KMS-11 (cell line): ENCODE results near the gene NAMPT.

ENCODE experiments used
- H2AFZ ChIP-seq: fragments of 200-600 bp; sonication (generic); 2 replicates; pipeline ENCODE4 v1.6.1; 2016; ENCODE audit warnings: antibody characterized with exemption, mixed run types, low read depth
- H3K27ac ChIP-seq: fragments of 200-600 bp; sonication (generic); 2 replicates; pipeline ENCODE4 v1.6.1; 2016; ENCODE audit warnings: mild to moderate bottlenecking, mixed run types
- H3K27me3 ChIP-seq: fragments of 200-600 bp; sonication (generic); 2 replicates; pipeline ENCODE4 v1.6.1; 2017; ENCODE audit warnings: mild to moderate bottlenecking, low read depth, mixed run types, moderate library complexity; ENCODE audit not compliant: insufficient read depth
- H3K36me3 ChIP-seq: fragments of 200-600 bp; sonication (generic); 2 replicates; pipeline ENCODE4 v1.6.1; 2017; ENCODE audit warnings: mild to moderate bottlenecking, mixed run types; ENCODE audit not compliant: insufficient read depth
- H3K4me1 ChIP-seq: fragments of 200-600 bp; sonication (generic); 2 replicates; pipeline ENCODE4 v1.6.1; 2016; ENCODE audit warnings: mild to moderate bottlenecking, low read depth, mixed run types; ENCODE audit not compliant: poor library complexity, severe bottlenecking
- H3K4me2 ChIP-seq: fragments of 200-600 bp; sonication (generic); 2 replicates; pipeline ENCODE4 v1.7.0; 2016; ENCODE audit warnings: mild to moderate bottlenecking, mixed run types
- H3K4me3 ChIP-seq: fragments of 200-600 bp; sonication (generic); IDR thresholded peaks from 2 replicates; pipeline ENCODE4 v1.6.1; 2017; ENCODE audit warnings: low read depth, low read length, mixed read lengths; ENCODE audit not compliant: insufficient read depth
- H3K79me2 ChIP-seq: fragments of 200-600 bp; sonication (generic); 2 replicates; pipeline ENCODE4 v1.6.1; 2016; ENCODE audit warnings: low read depth, mixed run types; ENCODE audit not compliant: insufficient read depth
- H3K9ac ChIP-seq: fragments of 200-600 bp; sonication (generic); 2 replicates; pipeline ENCODE4 v1.6.1; 2016; ENCODE audit warnings: mild to moderate bottlenecking, mixed run types
- H4K20me1 ChIP-seq: fragments of 200-600 bp; sonication (generic); 2 replicates; pipeline ENCODE4 v1.6.1; 2016; ENCODE audit warnings: mild to moderate bottlenecking, mixed run types; ENCODE audit not compliant: insufficient read depth
- CTCF ChIP-seq: fragments of 200-600 bp; sonication (generic); conservative IDR thresholded peaks from 2 replicates; pipeline ENCODE4 v1.6.1; 2017; ENCODE audit warnings: low read depth, mild to moderate bottlenecking, antibody characterized with exemption, low read length, moderate library complexity, mixed read lengths

The NAMPT gene

GRCh38 chr7:106225856-106226255 is 58.9 kb downstream of the NAMPT start:
- Histone ChIP-seq H3K27ac (no peak overlapping the region), H3K36me3 (no peaks in the 10 kb centered on the region), H3K27me3 (no peaks in the 10 kb centered on the region), H4K20me1 (no peaks in the 10 kb centered on the region), H2AFZ (no peak overlapping the region), H3K9ac (no peak overlapping the region), H3K4me1 (no peaks in the 10 kb centered on the region), H3K79me2 (no peaks in the 10 kb centered on the region), H3K4me3 (no peak overlapping the region), H3K4me2 (no peak overlapping the region)
- TF ChIP-seq CTCF = no peak

GRCh38 chr7:106224797-106225196 is 60.0 kb downstream of the NAMPT start:
- Histone ChIP-seq H3K4me3 (no peak overlapping the region), H3K27ac (no peak overlapping the region), H3K36me3 (no peaks in the 10 kb centered on the region), H3K79me2 (no peaks in the 10 kb centered on the region), H3K9ac (no peak overlapping the region), H3K27me3 (no peaks in the 10 kb centered on the region), H2AFZ (no peak overlapping the region), H4K20me1 (no peaks in the 10 kb centered on the region), H3K4me2 (no peak overlapping the region), H3K4me1 (no peaks in the 10 kb centered on the region)
- no peak for TF ChIP-seq CTCF

GRCh38 chr7:106223156-106223555 is 61.6 kb downstream of the NAMPT start:
- no peak overlapping the region for H2AFZ ChIP-seq

GRCh38 chr7:106222545-106222944 is 62.2 kb downstream of the NAMPT start:
- H3K4me1 ChIP-seq = no peaks in the 10 kb centered on the region
- H3K4me3 ChIP-seq = no peak overlapping the region
- H2AFZ ChIP-seq = no peak overlapping the region
- no peaks in the 10 kb centered on the region for H4K20me1 ChIP-seq
- no peaks in the 10 kb centered on the region for H3K36me3 ChIP-seq
- H3K27ac ChIP-seq = no peak overlapping the region
- H3K9ac ChIP-seq = no peak overlapping the region
- H3K79me2 ChIP-seq = no peaks in the 10 kb centered on the region
- TF ChIP-seq CTCF = no peak
- H3K4me2 ChIP-seq = no peak overlapping the region
- no peaks in the 10 kb centered on the region for H3K27me3 ChIP-seq

More at GRCh38 chr7:106223156-106223555, 61.6 kb downstream of the NAMPT start:
- Histone ChIP-seq H4K20me1 (no peaks in the 10 kb centered on the region), H3K4me1 (no peaks in the 10 kb centered on the region), H3K79me2 (no peaks in the 10 kb centered on the region), H3K9ac (no peak overlapping the region), H3K36me3 (no peaks in the 10 kb centered on the region), H3K27me3 (no peaks in the 10 kb centered on the region), H3K4me3 (no peak overlapping the region), H3K27ac (no peak overlapping the region), H3K4me2 (no peak overlapping the region)
- no peak for TF ChIP-seq CTCF
